Osteoblast (primary cell): ENCODE data around the gene GAS6. TPM values are rescaled to one million over a fixed set of nuclear protein-coding genes. Genes with fewer than 3 reads are reported as not detected.
A peak's percentile ranks its signal among the peaks of the same experiment; 100 is the strongest.

Experiments
- DNase-seq: peaks from one replicate; pipeline ENCODE4 v3.0.0; 2011; ENCODE audit warnings: low spot score, mixed read lengths; ENCODE audit not compliant: insufficient read length; ENCODE audit errors: missing footprints
- H2AFZ ChIP-seq: 2 replicates; pipeline ENCODE4 v1.6.0; 2011; ENCODE audit warnings: mild to moderate bottlenecking, low read length
- H3K27ac ChIP-seq: 2 replicates; pipeline ENCODE4 v1.5.1; 2011; ENCODE audit warnings: mild to moderate bottlenecking, low read depth, low read length, moderate library complexity
- H3K27me3 ChIP-seq: 2 replicates; pipeline ENCODE4 v1.6.0; 2012; ENCODE audit warnings: mild to moderate bottlenecking, control low read depth, inconsistent platforms, low read length, moderate library complexity; ENCODE audit not compliant: insufficient read depth
- H3K36me3 ChIP-seq: 2 replicates; pipeline ENCODE4 v1.5.1; 2011; ENCODE audit warnings: mild to moderate bottlenecking, low read length, control low read depth, moderate library complexity; ENCODE audit not compliant: insufficient read depth
- H3K4me1 ChIP-seq: 2 replicates; pipeline ENCODE4 v1.5.1; 2011; ENCODE audit warnings: mild to moderate bottlenecking, low read length, control low read depth, moderate library complexity; ENCODE audit not compliant: insufficient read depth
- H3K4me2 ChIP-seq: 2 replicates; pipeline ENCODE4 v1.6.0; 2011; ENCODE audit warnings: mild to moderate bottlenecking, low read length; ENCODE audit not compliant: insufficient read depth
- H3K4me3 ChIP-seq: fragments of 200-600 bp; sonication (generic); 3 replicates; pipeline ENCODE4 v1.5.1; 2012; ENCODE audit warnings: mild to moderate bottlenecking, low read length, inconsistent platforms; ENCODE audit not compliant: insufficient read depth
- H3K79me2 ChIP-seq: 2 replicates; pipeline ENCODE4 v1.6.0; 2012; ENCODE audit warnings: mild to moderate bottlenecking, low read length, control low read depth, inconsistent platforms; ENCODE audit not compliant: insufficient read depth
- H3K9me3 ChIP-seq: 2 replicates; pipeline ENCODE4 v1.5.1; 2011; ENCODE audit warnings: low read depth, low read length, control low read depth
- H4K20me1 ChIP-seq: 2 replicates; pipeline ENCODE4 v1.6.0; 2012; ENCODE audit warnings: mild to moderate bottlenecking, low read length, control low read depth; ENCODE audit not compliant: insufficient read depth
- CTCF ChIP-seq: IDR thresholded peaks from 2 replicates; pipeline ENCODE4 v1.5.1; 2011; ENCODE audit warnings: mild to moderate bottlenecking, low read depth, low read length, moderate library complexity; ENCODE audit errors: extremely low read depth
- total RNA-seq: library from RNA; depleted of rRNA; stranded (reverse); fragments of >200 nt; gene quantifications from 2 replicates; pipeline ENCODE4 v1.2.3, GENCODE V29; 2012

The GAS6 gene
- total RNA-seq, 1 donor = 417 TPM

DNA sequence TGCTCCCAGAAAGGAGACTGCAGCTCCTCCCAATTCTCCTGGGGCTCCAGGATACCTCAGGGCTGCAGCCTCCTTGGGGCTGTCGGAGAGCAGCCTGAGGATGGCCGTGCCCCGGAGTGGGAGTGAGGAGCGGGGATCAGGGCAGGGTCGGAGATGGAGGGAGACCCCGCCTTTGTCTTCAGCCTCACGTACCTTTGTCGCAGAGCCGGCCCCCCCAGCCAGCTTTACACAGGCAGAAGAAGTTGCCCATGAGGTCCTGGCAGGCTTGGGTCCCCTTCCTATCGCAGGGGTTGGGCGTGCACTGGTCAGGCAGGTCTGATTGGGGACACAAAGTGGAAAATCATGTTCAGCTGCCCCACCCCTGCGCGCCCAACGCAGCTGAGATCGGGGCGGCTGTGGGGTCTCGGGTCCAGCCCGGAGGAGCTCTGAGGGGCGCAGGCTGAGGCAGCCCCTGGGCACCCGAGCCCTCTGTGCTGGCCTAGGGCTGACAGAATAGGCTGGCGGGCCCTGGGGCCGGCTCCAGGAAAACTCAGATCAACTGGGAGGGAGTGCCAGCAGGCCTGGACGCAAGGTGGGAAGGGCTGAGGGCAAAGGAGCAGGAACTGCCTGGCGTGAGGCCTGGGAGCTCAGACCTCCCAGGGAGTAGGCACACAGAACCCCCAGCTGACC lies 24.2 kb downstream of the GAS6 start:
- no peak overlapping the region for H3K27ac ChIP-seq
- H3K4me2 ChIP-seq = no peak overlapping the region
- no peaks in the 10 kb centered on the region for H3K27me3 ChIP-seq
- peaks cover 43% of the 10 kb centered on the region for H3K36me3 ChIP-seq
- TF ChIP-seq CTCF = no peak
- peaks cover 57% of the 10 kb centered on the region for H3K79me2 ChIP-seq
- peaks cover 46% of the 10 kb centered on the region for H4K20me1 ChIP-seq
- H3K9me3 ChIP-seq = no peaks in the 10 kb centered on the region
- DNase-seq = no peak
- no peak overlapping the region for H2AFZ ChIP-seq
- peaks cover 37% of the 10 kb centered on the region for H3K4me1 ChIP-seq
- no peak overlapping the region for H3K4me3 ChIP-seq

DNA sequence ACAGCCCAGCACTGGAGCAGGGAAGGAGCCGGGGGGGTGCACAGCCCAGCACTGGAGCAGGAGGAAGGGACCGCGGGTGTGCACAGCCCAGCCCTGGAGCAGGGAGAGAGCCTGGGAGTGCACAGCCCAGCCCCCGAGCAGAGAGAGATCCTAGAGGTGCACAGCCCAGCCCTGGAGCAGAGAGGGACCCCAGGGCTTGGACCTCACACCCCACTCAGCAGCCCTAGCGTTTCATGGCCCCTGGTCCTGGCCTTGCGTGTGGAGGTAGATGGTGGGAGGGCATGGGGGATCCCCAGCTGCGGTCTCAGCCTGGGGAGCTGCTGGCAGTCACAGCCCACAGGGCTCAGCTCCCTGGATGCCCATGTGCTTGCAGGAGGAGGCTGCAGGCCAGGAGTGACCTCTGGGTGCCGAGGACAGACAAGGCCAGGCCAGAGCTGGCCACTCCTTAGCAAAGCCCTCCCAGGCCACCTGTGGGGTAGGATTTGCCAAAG lies 25.1 kb downstream of the GAS6 start:
- Histone ChIP-seq H2AFZ (no peak overlapping the region), H3K4me2 (peak overlapping the region; percentile 53), H4K20me1 (peaks cover 40% of the 10 kb centered on the region), H3K36me3 (peaks cover 43% of the 10 kb centered on the region), H3K4me3 (peak overlapping the region; percentile 25), H3K9me3 (no peaks in the 10 kb centered on the region), H3K79me2 (peaks cover 49% of the 10 kb centered on the region), H3K27ac (no peak overlapping the region), H3K27me3 (no peaks in the 10 kb centered on the region), H3K4me1 (peaks cover 37% of the 10 kb centered on the region)
- DNase-seq = no peak
- no peak for TF ChIP-seq CTCF

DNA sequence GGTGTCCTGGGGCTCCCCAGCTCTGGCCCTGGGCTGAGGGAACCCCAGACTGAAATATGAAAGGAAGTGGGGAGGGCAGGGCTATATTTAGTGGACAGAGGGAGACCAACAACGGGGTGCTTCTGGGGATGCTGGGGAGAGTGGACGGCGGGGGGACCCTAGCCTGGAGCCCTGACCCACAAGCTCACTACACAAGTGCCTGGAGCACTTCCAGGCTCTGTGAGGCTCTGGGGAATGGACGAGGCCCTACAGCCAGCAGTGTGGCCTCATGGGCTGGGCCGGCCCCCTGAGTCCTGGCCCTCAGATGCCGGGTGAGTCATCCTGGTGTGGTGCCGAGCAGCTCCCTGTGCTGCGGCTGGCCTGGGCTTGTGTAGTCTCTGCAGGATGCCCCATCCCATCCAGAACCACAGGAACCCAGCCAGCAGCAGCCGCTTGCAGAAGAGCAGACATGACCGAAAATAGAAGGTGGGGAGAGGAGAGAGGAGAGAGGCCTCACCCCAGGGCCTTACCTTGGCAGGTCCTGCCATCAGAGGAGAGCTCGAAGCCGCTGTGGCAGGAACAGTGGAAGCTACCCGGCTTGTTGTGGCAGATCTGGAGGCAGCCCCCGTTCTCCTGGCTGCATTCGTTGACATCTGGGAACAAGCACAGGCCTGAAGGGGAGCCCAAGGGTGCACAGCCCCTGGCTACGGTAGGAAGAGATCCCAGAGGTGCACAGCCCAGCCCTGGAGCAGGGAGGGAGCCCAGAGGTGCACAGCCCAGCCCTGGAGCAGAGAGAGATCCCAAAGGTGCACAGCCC lies 26.1 kb downstream of the GAS6 start:
- no peaks in the 10 kb centered on the region for H3K9me3 ChIP-seq
- H3K4me3 ChIP-seq = peak overlapping the region; percentile 52
- H3K79me2 ChIP-seq = peaks cover 39% of the 10 kb centered on the region
- peaks cover 31% of the 10 kb centered on the region for H4K20me1 ChIP-seq
- TF ChIP-seq CTCF = no peak
- no peak overlapping the region for H2AFZ ChIP-seq
- H3K4me2 ChIP-seq = peak overlapping the region; percentile 53
- peak overlapping the region; percentile 98 for H3K27ac ChIP-seq
- H3K36me3 ChIP-seq = peaks cover 45% of the 10 kb centered on the region
- DNase-seq = peak; percentile 100
- no peaks in the 10 kb centered on the region for H3K27me3 ChIP-seq
- peaks cover 37% of the 10 kb centered on the region for H3K4me1 ChIP-seq
